Stimulated activated CD8-positive, alpha-beta memory T cell treated with anti-CD3 and anti-CD28 coated beads, Interleukin-15, amount 100 ng/mL, for 48 hours (primary cell): ENCODE measurements around the gene SEMA3C.

Experiments used
- DNase-seq, 2 donors: peaks; one replicate each; pipeline ENCODE4 v3.0.0-alpha.2; 2020; ENCODE audit warnings: low read depth in 2 of 2

The SEMA3C gene

DNA sequence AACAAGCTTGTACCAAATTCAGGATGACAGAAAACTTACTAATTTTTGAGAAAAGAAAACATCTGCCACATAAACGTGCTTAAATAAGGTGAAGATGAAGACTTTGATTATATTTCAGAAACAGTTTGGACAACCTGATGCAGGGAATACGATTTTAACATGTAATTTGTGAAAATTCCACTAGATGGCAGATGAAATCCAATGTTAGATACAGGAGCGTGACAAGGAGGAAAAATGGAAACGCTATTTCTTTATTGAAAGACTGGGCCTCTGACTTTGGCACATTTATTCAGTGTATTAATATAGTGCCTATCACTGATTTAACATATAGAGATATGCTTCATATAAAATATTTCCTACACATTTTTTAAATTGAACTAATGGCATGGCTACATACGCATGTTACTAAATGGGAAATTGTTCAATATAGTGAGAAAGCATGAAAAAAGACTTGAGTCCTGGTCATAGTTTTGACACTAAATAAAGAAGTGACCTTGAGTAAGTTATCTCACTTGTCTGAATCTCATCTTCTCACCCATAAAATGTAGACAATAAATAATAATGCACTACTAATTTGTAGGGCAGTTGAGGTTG is 219.7 kb downstream of the SEMA3C start:
- no peak for DNase-seq
